Stimulated activated naive CD4-positive, alpha-beta T cell treated with Interleukin-2 at 50 U/mL for 16 hours (primary cell): Measurements from ENCODE around the gene SPRR4.

Experiments
- DNase-seq: peaks from one replicate; lab custom pipeline; 2025; lab: John Stamatoyannopoulos, UW

The SPRR4 gene, protein sequence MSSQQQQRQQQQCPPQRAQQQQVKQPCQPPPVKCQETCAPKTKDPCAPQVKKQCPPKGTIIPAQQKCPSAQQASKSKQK

DNA sequence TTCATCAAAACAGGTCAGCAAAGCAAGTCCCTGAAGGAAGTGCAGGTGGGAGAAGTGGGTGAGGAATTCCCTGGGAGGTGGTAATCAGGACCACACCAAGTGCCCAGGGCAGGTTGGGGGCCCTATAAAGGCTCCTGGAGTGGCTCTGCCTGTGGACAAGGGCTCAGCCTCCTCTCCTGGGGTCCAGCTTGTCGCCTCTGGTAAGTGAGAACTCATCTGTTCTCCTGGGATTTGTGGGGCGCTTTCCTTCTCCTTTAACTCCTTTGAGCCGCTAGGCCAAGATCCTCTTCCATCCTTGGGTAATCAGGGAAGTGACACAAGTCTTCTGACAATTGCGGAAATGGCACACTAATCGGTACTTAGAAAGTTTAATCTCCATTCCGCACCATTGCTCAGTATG lies at the start of gene SPRR4:
Gene SPRR4 (plus strand): TSS at position 154 of the 400 bp plus-strand sequence. CDS start 1,243 bp downstream, outside the sequence.
- DNase-seq, result no peak

- no peak for DNase-seq
Observed at GRCh38 chr1:152924191-152924590, 46.3 kb upstream of the SPRR4 start.

- no peak for DNase-seq
Observed at GRCh38 chr1:152926091-152926490, 44.4 kb upstream of the SPRR4 start.

DNA sequence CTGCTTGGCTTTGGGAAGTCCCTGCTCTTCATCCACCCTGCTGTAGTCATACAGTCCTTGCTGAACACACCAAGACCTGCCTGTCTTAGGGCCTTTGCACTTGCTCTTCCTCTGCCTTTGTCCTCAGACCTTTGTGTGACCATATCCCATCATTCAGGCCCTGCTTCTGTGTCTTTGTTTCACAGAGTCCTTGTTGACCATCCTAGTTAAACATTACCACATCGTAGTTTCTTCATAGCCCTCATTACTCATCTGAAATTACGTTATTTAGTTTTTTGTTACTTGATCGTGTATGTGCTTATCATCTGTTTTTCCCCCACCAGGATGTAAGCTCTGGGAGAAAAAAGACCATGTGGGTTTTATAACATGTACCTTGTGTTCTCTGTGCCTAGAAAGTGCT lies 41.8 kb upstream of the SPRR4 start:
- no peak for DNase-seq

- no peak for DNase-seq
Observed at GRCh38 chr1:152932170-152932811, 38.2 kb upstream of the SPRR4 start.

GRCh38 chr1:152933196-152933595 lies 37.3 kb upstream of the SPRR4 start:
- no peak for DNase-seq

DNA sequence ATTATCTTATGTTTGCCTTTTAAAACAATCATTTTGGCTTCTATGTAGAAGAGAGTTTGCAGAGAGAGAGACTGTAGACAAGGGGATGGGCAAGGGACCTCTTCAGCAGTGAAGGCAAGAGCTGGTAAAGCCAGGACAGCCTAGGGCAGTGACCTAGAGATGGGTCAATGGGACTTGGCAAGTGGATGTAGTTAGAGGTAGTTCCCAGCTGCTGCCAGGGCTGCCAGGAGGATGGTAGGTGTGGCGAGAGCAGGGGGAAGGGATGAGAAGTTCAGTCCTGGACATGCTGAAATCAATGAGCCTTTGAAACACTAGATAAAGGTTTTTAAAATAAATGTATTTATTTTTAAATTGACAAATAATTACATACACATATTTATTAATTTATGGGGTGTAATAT lies 29.8 kb upstream of the SPRR4 start:
- DNase-seq, result no peak

- DNase-seq, result no peak
Observed at GRCh38 chr1:152941037-152941711, 29.3 kb upstream of the SPRR4 start.

DNA sequence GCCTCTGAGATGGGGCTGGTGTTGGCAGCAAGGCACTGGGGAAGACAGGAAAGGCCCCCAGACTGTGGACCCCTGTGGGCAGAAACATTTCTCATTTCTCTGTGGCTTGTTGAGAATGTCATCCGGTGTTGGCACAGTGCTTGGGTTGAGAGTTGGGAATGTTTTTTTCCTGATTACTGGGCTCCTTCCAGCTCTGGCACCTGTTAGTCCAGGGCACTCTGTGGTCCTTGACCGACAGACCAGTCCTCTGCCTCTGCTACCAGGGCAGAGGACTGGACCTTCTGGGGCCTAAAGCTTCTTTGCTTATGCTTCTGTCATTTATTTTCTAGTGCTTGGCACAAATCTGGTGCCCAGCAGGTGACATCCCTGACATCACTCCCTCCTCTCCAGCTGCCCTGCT lies 28.3 kb upstream of the SPRR4 start:
- no peak for DNase-seq

- no peak for DNase-seq
Observed at GRCh38 chr1:152946248-152946647, 24.2 kb upstream of the SPRR4 start.

DNA sequence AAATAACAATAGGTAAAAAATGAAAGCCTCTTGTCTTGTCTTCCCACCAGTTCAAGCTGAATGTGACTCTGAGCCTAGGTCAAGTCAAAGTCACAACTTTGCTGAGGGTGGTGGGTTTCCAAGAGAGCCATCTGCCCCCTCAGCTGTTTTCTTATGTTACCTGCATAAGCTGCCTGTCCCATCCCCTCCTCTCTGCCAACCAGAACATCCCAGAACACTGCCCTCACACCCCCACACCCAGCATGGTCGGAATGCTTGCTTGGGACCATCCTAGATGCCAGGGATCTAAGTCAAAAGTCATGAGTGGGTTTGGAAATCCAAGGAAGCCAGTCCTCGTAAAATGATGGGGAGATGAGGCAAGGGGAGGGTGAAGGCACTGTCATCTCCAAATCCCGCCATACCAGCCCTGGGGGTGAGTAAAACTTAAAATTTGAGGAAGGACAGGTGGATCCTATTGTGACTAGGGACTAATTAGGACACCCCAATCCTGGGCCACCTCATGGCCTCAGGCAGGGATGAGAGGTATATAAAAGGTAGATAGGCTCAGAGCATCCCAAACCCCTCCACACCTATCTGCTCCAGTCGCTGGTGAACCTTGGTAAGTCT lies 23.7 kb upstream of the SPRR4 start, which contains the start of gene SPRR5:
Gene SPRR5 (plus strand): TSS at position 556 of the 606 bp plus-strand sequence. CDS start 1,349 bp downstream, outside the sequence.
- DNase-seq, result no peak

DNA sequence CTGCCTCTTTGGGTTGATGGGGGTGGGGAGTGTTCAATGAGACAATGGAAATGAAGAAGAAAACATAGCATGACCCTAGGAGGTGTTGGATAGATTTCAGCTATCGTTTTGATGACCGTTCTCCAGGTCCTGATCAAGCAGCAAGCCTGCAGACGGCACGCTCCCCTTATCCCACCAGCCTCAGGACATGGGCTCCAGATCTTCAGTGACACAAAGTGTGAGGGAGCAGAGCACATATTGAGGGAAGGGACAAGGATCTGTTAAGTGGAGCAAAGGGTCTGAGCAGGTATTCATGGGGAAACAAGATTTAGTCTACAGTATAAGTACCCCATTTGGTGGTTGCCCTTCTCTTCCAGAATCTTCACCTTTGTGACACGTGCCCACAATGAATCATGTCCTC lies 18.7 kb upstream of the SPRR4 start:
- no peak for DNase-seq

GRCh38 chr1:152953761-152954160 lies 16.7 kb upstream of the SPRR4 start:
- DNase-seq, result no peak

DNA sequence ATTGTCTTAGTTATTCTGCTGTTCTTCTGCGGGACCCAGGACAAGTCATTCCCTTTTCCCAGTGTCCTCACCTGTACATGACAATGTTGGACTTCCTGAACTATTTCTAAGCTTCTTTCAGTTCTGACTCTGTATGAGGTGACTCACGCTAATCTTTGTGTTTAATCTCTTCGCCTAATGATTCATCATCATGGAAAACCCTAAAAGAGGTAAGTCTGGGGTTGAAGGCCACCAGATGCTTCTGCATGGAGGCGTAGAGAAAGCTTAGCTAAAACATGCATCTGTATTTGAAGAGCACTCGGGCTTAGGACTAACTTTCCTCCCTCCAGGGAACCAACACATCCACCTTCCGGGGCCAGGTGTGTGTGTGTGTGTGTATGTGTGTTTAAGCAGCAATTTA lies 16.0 kb upstream of the SPRR4 start:
- no peak for DNase-seq

GRCh38 chr1:152957561-152957960 lies 12.9 kb upstream of the SPRR4 start:
- no peak for DNase-seq

DNA sequence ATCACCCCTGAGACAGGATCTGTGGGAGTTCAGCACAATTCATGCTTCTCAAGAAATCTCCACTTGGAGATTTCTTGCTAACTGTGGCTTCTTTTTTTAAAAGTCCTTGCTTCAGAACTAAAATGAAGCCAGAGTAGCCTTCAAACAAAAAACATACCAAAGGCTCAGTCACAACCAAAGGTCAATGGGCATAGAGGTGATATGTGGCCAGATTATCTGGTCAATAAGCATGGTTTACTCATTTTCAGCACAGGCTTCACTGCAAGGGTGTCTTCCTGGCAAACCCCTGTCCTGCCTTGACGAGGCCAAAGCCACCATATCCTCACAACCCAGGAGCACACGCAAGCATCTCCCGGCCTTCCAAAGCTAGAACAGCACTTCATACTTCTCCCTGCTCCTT lies 11.2 kb upstream of the SPRR4 start:
- no peak for DNase-seq

GRCh38 chr1:152959801-152960451 lies 10.5 kb upstream of the SPRR4 start:
- no peak for DNase-seq

DNA sequence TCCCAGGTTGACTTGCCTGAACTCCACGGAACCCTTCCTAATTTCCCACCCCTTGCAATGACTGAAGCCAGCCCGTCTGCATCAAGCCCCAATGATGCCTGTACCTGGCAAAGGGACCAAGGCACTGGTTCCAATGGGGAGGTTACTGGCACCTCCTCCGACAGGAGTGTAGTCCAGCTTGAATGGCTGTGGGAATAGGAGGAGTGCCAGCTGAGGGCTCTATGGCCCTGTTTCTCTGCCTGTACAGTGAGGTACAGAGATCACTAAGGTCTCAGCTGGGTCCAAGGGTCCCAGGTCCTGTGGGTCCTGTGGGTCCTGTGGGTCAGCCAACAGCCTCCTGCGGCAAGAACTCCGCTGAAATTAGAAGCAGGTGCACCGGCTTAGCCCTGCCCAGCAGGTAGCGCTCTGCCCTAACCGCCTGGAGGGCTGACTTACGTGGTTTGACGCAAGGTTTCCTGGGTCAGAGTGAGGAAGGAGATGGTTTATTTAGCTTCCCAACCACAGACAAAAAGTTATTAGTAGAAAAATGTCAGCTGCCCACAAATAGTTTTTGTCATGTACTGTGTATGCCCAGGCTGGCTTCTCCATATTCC lies 9.9 kb upstream of the SPRR4 start:
- DNase-seq, result no peak

DNA sequence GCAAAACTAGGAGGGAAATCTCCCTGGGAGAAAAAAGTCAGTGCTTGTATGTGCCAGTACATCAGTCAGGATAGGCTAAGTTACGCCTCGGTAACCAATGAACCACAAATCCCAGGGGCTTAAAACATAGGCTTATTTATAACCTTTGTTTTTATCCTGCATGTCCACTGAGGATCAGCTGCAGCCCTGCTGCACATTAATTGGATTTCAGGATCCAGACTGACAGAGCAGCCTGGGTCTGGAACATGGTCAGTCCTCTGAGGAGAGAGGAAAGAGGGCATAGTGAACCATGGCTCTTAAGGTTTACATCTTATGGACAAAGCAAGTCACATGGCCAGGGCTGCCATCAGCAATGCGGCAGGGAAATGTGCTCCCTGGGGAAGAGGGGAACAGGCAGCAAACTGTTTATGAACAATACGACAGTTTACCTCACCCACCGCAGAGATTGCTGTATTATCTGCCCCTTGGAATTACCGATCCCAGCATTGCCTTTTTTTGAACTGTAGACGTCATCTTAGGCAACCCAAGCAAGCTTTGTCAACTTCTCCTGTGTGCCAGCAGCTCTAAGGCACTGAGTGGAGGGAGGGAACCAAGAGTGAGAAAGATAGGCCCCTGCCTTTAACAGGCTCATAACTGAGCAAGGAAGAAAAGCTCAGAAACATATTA lies 9.1 kb upstream of the SPRR4 start:
- no peak for DNase-seq

- no peak for DNase-seq
Observed at GRCh38 chr1:152962876-152963415, 7.5 kb upstream of the SPRR4 start.

GRCh38 chr1:152964536-152964935 lies 5.9 kb upstream of the SPRR4 start:
- DNase-seq, result no peak
